Parathyroid adenoma (tissue), 2 donors: ENCODE results near the gene SLC17A3.

Source experiments
- H2AFZ ChIP-seq: fragments of 300-600 bp; sonication (generic); one replicate; pipeline ENCODE4 v1.7.0; 2017; ENCODE audit warnings: antibody characterized with exemption, mild to moderate bottlenecking
- H3K27ac ChIP-seq: fragments of 300-600 bp; sonication (generic); one replicate; pipeline ENCODE4 v1.7.0; 2017
- H3K27me3 ChIP-seq: fragments of 300-600 bp; sonication (generic); one replicate; pipeline ENCODE4 v1.7.0; 2017; ENCODE audit warnings: low read length; ENCODE audit not compliant: control insufficient read depth, insufficient read depth
- H3K36me3 ChIP-seq: fragments of 300-600 bp; sonication (generic); one replicate; pipeline ENCODE4 v1.7.0; 2017; ENCODE audit warnings: low read length; ENCODE audit not compliant: control insufficient read depth, insufficient read depth
- H3K4me1 ChIP-seq: fragments of 300-600 bp; sonication (generic); one replicate; pipeline ENCODE4 v1.7.0; 2017; ENCODE audit warnings: control low read depth
- H3K4me2 ChIP-seq: fragments of 300-600 bp; sonication (generic); one replicate; pipeline ENCODE4 v1.7.0; 2017; ENCODE audit warnings: low read length
- H3K4me3 ChIP-seq: fragments of 300-600 bp; sonication (generic); one replicate; pipeline ENCODE4 v1.7.0; 2017; ENCODE audit warnings: low read depth, low read length
- H3K79me2 ChIP-seq: fragments of 300-600 bp; sonication (generic); one replicate; pipeline ENCODE4 v1.7.0; 2017; ENCODE audit warnings: control low read depth
- H3K9ac ChIP-seq: fragments of 300-600 bp; sonication (generic); one replicate; pipeline ENCODE4 v1.7.0; 2017; ENCODE audit warnings: mild to moderate bottlenecking
- H3K9me3 ChIP-seq: fragments of 300-600 bp; sonication (generic); one replicate; pipeline ENCODE4 v1.7.0; 2017; ENCODE audit warnings: low read length; ENCODE audit not compliant: control insufficient read depth
- TF ChIP-seq, protein P1 (sequence below): fragments of 300-600 bp; sonication (generic); IDR thresholded peaks from one replicate; pipeline ENCODE4 v1.7.0; 2017; ENCODE audit warnings: antibody characterized with exemption, mild to moderate bottlenecking
- donor health status: primary hyperparathyroidism.

Gene SLC17A3

DNA sequence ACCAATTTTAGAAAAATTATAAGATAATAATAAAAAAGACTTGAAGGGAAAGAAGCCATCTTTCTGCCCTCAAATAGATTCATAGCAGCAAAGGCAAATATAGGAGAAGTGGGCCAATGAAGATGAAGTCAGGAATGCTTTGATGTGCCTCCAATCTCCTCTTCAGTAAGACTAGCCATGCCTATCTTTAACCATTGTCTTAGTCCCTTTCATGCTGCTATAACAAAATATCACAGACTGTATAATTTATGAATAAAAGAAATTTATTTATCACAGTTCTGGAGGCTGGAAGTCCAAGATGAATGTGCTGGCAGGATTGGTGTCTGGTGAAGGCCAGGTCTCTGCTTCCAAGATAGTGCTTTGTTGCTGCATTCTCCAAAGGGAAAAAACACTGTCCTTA is 18.8 kb upstream of the SLC17A3 start:
- Histone ChIP-seq H3K9me3 (no peaks in the 10 kb centered on the region), H3K9ac (no peak overlapping the region), H3K27ac (no peak overlapping the region), H3K79me2 (no peaks in the 10 kb centered on the region), H2AFZ (no peak overlapping the region), H3K36me3 (no peaks in the 10 kb centered on the region), H3K4me3 (no peak overlapping the region), H3K4me2 (no peak overlapping the region), H3K27me3 (no peaks in the 10 kb centered on the region), H3K4me1 (no peaks in the 10 kb centered on the region)
- TF ChIP-seq, protein P1, sequence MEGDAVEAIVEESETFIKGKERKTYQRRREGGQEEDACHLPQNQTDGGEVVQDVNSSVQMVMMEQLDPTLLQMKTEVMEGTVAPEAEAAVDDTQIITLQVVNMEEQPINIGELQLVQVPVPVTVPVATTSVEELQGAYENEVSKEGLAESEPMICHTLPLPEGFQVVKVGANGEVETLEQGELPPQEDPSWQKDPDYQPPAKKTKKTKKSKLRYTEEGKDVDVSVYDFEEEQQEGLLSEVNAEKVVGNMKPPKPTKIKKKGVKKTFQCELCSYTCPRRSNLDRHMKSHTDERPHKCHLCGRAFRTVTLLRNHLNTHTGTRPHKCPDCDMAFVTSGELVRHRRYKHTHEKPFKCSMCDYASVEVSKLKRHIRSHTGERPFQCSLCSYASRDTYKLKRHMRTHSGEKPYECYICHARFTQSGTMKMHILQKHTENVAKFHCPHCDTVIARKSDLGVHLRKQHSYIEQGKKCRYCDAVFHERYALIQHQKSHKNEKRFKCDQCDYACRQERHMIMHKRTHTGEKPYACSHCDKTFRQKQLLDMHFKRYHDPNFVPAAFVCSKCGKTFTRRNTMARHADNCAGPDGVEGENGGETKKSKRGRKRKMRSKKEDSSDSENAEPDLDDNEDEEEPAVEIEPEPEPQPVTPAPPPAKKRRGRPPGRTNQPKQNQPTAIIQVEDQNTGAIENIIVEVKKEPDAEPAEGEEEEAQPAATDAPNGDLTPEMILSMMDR = no peak

DNA sequence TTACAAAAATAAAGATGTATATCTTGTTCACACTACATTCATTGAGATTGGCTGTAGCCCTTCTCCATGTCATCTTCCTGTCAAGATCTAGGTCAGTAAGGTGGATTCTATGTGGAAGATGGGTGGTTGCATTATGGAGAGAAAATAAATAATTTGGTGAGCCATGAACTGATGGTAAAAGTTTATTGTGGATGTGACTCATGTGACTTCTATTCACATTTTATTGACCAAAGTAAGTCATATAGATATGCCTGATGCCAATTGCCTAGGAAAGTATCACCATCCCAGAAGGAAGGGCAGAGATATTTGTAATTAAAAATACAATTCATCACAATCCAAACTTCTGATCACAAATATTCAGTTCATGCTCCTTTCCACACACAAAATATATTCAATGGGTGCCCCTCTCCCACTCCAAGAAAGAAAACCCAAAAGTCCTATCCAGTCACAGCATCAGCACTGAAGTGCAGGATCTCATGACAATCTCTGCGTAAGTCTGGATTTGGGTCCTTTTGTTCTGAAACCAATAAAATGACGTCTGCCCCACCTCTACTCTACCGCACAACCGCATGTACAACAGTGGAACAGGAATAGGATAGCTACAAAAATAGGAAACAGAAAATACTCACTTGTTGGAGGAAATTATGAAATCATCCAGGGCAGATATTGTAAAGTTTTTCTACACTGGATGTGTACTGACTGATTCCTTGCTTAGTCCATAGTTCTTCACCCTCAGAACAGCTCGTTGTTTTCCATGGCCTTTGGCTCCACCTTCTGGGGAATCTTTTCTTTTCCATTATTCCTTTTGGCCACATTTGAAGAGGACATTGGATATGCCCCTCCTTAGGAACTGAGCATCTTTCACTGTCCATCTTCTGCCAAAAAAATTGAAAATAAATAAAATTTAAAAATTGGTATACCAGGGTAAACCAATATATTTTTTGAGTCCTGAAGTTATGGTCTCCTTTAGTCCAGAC is 16.1 kb upstream of the SLC17A3 start:
- no peak overlapping the region for H3K27ac ChIP-seq
- H3K9me3 ChIP-seq = no peaks in the 10 kb centered on the region
- no peaks in the 10 kb centered on the region for H3K4me1 ChIP-seq
- no peaks in the 10 kb centered on the region for H3K36me3 ChIP-seq
- H3K4me3 ChIP-seq = no peak overlapping the region
- TF ChIP-seq, protein P1 = no peak
- H3K4me2 ChIP-seq = no peak overlapping the region
- no peak overlapping the region for H3K9ac ChIP-seq
- no peak overlapping the region for H2AFZ ChIP-seq
- H3K27me3 ChIP-seq = no peaks in the 10 kb centered on the region
- H3K79me2 ChIP-seq = no peaks in the 10 kb centered on the region

DNA sequence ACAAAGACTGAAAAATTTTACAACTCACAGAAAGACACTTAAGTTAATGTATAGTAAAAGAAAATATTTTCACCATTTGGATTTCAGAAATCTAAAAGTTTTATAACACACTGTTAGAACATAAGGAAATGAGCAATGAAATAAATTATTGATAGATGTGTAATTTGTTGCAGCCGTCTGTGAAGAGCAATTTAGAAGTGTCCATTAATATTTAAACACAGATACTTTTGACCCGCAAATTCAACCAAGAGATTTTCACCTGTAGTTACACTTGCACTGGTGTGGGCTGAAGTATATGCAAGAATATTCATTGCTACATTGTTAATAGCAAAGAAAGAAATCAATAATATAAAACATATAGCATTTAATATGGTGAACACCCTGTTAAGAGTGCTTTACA is 14.6 kb upstream of the SLC17A3 start:
- H3K27ac ChIP-seq = no peak overlapping the region
- TF ChIP-seq, protein P1 = no peak
- no peak overlapping the region for H2AFZ ChIP-seq
- no peaks in the 10 kb centered on the region for H3K4me1 ChIP-seq
- no peak overlapping the region for H3K4me2 ChIP-seq
- H3K27me3 ChIP-seq = no peaks in the 10 kb centered on the region
- H3K79me2 ChIP-seq = no peaks in the 10 kb centered on the region
- no peaks in the 10 kb centered on the region for H3K36me3 ChIP-seq
- no peaks in the 10 kb centered on the region for H3K9me3 ChIP-seq
- H3K9ac ChIP-seq = no peak overlapping the region
- no peak overlapping the region for H3K4me3 ChIP-seq

DNA sequence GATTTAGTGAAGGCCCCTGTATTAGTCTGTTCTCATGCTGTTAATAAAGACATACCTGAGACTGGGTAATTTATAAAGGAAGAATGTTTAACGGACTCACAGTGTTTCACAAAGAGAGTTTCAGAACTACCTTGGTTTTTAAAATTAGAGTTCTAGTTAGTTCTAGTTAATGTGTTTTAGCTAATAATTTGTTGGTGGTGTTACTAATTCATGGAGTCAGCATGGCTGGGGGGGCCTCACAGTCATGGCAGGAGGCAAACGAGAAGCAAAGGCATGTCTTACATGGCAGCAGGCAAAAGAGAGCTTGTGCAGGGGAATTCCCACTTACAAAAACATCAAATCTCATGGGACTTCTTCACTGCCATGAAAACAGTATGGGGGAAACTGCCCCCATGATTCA is 12.0 kb upstream of the SLC17A3 start:
- Histone ChIP-seq H3K4me3 (no peak overlapping the region), H3K4me1 (no peaks in the 10 kb centered on the region), H3K36me3 (no peaks in the 10 kb centered on the region), H3K9ac (no peak overlapping the region), H3K27me3 (no peaks in the 10 kb centered on the region), H3K9me3 (no peaks in the 10 kb centered on the region), H2AFZ (no peak overlapping the region), H3K79me2 (no peaks in the 10 kb centered on the region), H3K4me2 (no peak overlapping the region), H3K27ac (no peak overlapping the region)
- TF ChIP-seq, protein P1 = no peak

DNA sequence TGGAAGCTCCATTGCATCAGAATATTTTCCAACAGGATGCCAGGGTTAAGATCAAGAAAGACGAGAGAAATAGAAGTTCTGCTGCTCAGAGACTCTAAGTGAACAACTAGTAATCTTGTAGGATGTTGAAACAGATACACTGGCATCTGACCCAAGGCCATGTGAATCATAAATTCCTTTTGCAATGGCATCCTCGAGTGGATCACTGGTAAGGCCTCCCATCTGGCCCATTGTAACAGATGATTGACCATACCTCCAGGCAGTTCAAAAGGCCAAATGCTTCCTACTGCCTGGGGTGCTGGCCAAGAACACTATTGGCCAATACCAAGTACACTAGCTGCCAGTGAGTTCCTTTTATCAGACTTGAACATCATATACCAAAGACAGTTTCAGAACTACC is 9.9 kb upstream of the SLC17A3 start:
- H3K4me2 ChIP-seq = no peak overlapping the region
- H3K9ac ChIP-seq = no peak overlapping the region
- no peaks in the 10 kb centered on the region for H3K9me3 ChIP-seq
- H3K27me3 ChIP-seq = no peaks in the 10 kb centered on the region
- no peaks in the 10 kb centered on the region for H3K36me3 ChIP-seq
- no peak overlapping the region for H3K27ac ChIP-seq
- H3K4me1 ChIP-seq = no peaks in the 10 kb centered on the region
- H3K79me2 ChIP-seq = no peaks in the 10 kb centered on the region
- TF ChIP-seq, protein P1 = no peak
- no peak overlapping the region for H2AFZ ChIP-seq
- no peak overlapping the region for H3K4me3 ChIP-seq
